ENCODE data around the gene STK32C.

The STK32C gene

GRCh38 chr10:132307823-132308586 is at the start of gene STK32C:
Gene STK32C (minus strand): TSS chr10:132307950. CDS start chr10:132307833, 117 bp downstream.
- DNase-seq (ENCODE audit: low read depth, low spot score): peak; percentile 76

GRCh38 chr10:132356621-132357195 is 49.0 kb upstream of the STK32C start:
- DNase-seq (ENCODE audit: low read depth, low spot score): no peak

GRCh38 chr10:132355754-132356153 is 48.0 kb upstream of the STK32C start:
- DNase-seq (ENCODE audit: low read depth, low spot score): no peak

- no peak for DNase-seq (ENCODE audit: low read depth, low spot score)
Observed at GRCh38 chr10:132355297-132355696, 47.5 kb upstream of the STK32C start.

GRCh38 chr10:132354356-132355094 is 46.8 kb upstream of the STK32C start:
- DNase-seq (ENCODE audit: low read depth, low spot score): no peak

- DNase-seq (ENCODE audit: low read depth, low spot score): no peak
Observed at GRCh38 chr10:132353456-132354355, 46.0 kb upstream of the STK32C start.

- DNase-seq (ENCODE audit: low read depth, low spot score): peak; percentile 57
Observed at GRCh38 chr10:132352462-132353308, 44.9 kb upstream of the STK32C start.

- DNase-seq (ENCODE audit: low read depth, low spot score): no peak
Observed at GRCh38 chr10:132351611-132352010, 43.9 kb upstream of the STK32C start.

GRCh38 chr10:132350946-132351345 is 43.2 kb upstream of the STK32C start:
- DNase-seq (ENCODE audit: low read depth, low spot score): no peak

GRCh38 chr10:132350391-132350790 is 42.6 kb upstream of the STK32C start:
- no peak for DNase-seq (ENCODE audit: low read depth, low spot score)

GRCh38 chr10:132349766-132350165 is 42.0 kb upstream of the STK32C start:
- no peak for DNase-seq (ENCODE audit: low read depth, low spot score)

- DNase-seq (ENCODE audit: low read depth, low spot score): no peak
Observed at GRCh38 chr10:132347931-132348267, 40.1 kb upstream of the STK32C start.

- no peak for DNase-seq (ENCODE audit: low read depth, low spot score)
Observed at GRCh38 chr10:132347211-132347930, 39.6 kb upstream of the STK32C start.

GRCh38 chr10:132346806-132347205 is 39.1 kb upstream of the STK32C start:
- DNase-seq (ENCODE audit: low read depth, low spot score): no peak

GRCh38 chr10:132345345-132345744 is 37.6 kb upstream of the STK32C start:
- DNase-seq (ENCODE audit: low read depth, low spot score): no peak

GRCh38 chr10:132344386-132344785 is 36.6 kb upstream of the STK32C start:
- no peak for DNase-seq (ENCODE audit: low read depth, low spot score)

GRCh38 chr10:132342553-132342952 is 34.8 kb upstream of the STK32C start:
- DNase-seq (ENCODE audit: low read depth, low spot score): no peak

- DNase-seq (ENCODE audit: low read depth, low spot score): no peak
Observed at GRCh38 chr10:132341781-132342180, 34.0 kb upstream of the STK32C start.

GRCh38 chr10:132341017-132341416 is 33.3 kb upstream of the STK32C start:
- no peak for DNase-seq (ENCODE audit: low read depth, low spot score)

GRCh38 chr10:132339276-132339675 is 31.5 kb upstream of the STK32C start:
- DNase-seq (ENCODE audit: low read depth, low spot score): no peak

Measured in activated naive CD8-positive, alpha-beta T cell treated with anti-CD3 and anti-CD28 coated beads, Interleukin-2, amount 50 U/mL, for 16 hours (primary cell).